ENCODE measurements around the gene NACA2.

DNA sequence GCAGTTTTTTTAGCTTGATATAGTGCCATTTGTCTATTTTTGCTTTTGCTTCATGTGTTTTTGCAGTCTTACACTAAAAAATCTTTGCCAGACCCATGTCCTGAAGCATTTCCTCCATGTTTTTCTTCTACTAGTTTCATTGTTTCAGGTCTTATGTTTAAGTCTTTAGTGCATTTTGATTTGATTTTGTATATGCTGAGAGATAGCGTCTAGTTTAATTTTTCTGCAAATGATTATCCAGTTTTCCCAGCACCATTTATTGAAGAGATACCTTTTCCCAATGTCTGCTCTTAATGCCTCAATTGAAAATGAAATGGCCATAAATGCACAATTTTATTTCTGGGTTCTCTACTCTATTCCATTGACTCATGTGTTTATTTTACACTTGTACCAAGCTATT, 40.8 kb upstream of the NACA2 start:
- TF ChIP-seq, protein P1, sequence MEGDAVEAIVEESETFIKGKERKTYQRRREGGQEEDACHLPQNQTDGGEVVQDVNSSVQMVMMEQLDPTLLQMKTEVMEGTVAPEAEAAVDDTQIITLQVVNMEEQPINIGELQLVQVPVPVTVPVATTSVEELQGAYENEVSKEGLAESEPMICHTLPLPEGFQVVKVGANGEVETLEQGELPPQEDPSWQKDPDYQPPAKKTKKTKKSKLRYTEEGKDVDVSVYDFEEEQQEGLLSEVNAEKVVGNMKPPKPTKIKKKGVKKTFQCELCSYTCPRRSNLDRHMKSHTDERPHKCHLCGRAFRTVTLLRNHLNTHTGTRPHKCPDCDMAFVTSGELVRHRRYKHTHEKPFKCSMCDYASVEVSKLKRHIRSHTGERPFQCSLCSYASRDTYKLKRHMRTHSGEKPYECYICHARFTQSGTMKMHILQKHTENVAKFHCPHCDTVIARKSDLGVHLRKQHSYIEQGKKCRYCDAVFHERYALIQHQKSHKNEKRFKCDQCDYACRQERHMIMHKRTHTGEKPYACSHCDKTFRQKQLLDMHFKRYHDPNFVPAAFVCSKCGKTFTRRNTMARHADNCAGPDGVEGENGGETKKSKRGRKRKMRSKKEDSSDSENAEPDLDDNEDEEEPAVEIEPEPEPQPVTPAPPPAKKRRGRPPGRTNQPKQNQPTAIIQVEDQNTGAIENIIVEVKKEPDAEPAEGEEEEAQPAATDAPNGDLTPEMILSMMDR (IDR thresholded peaks at IDR 0.05; ENCODE audit: low read length): no peak
- no peak for TF ChIP-seq EZH2 (IDR thresholded peaks at IDR 0.05; ENCODE audit: borderline replicate concordance, low read length)

Measured in OCI-LY1 (cell line).